ENCODE results near the gene SSX4B.
"Not testable (repeated sequence)": the region's sequence is repeated elsewhere in the genome, so short reads cannot be mapped to it uniquely, and the experiment has no call there.

Gene SSX4B

GRCh38 chrX:48411860-48412259 is at the start of gene SSX4B:
TSS of gene SSX4B (minus strand) at chrX:48411960. CDS start at chrX:48411372, 588 bp downstream.
- not testable (repeated sequence) for DNase-seq; ATAC-seq; H3K36me3 Mint-ChIP-seq (ENCODE audit: low read depth); H3K9me3 Mint-ChIP-seq; H3K4me1 Mint-ChIP-seq; H3K27ac Mint-ChIP-seq; H3K4me3 Mint-ChIP-seq; H3K27me3 Mint-ChIP-seq

- no peak for ATAC-seq
- no peak overlapping the region for H3K4me3 Mint-ChIP-seq
- H3K9me3 Mint-ChIP-seq = no peaks in the 10 kb centered on the region
- no peaks in the 10 kb centered on the region for H3K27me3 Mint-ChIP-seq
- H3K4me1 Mint-ChIP-seq = peaks cover 24% of the 10 kb centered on the region
- no peak for DNase-seq
- H3K27ac Mint-ChIP-seq = no peak overlapping the region
- H3K36me3 Mint-ChIP-seq (ENCODE audit: low read depth) = peaks cover 42% of the 10 kb centered on the region
These were observed 48.8 kb upstream of the SSX4B start for GRCh38 chrX:48460606-48461005.

GRCh38 chrX:48460031-48460430 is 48.3 kb upstream of the SSX4B start:
- Mint-ChIP-seq H3K9me3 (no peaks in the 10 kb centered on the region), H3K4me3 (no peak overlapping the region), H3K4me1 (peaks cover 19% of the 10 kb centered on the region), H3K36me3 (ENCODE audit: low read depth) (peaks cover 36% of the 10 kb centered on the region), H3K27ac (peak overlapping the region; percentile 68), H3K27me3 (no peaks in the 10 kb centered on the region)
- ATAC-seq (no peak), DNase-seq (no peak)

GRCh38 chrX:48459483-48459882 is 47.7 kb upstream of the SSX4B start:
- DNase-seq = no peak
- ATAC-seq = no peak
- no peak overlapping the region for H3K27ac Mint-ChIP-seq

GRCh38 chrX:48458711-48459110 is 47.0 kb upstream of the SSX4B start:
- H3K27ac Mint-ChIP-seq = no peak overlapping the region
- DNase-seq (no peak), ATAC-seq (no peak)
- H3K4me3 Mint-ChIP-seq = no peak overlapping the region
- no peaks in the 10 kb centered on the region for H3K9me3 Mint-ChIP-seq
- H3K27me3 Mint-ChIP-seq = no peaks in the 10 kb centered on the region
- peaks cover 28% of the 10 kb centered on the region for H3K36me3 Mint-ChIP-seq (ENCODE audit: low read depth)
- peaks cover 9% of the 10 kb centered on the region for H3K4me1 Mint-ChIP-seq

More at GRCh38 chrX:48459483-48459882, 47.7 kb upstream of the SSX4B start:
- Mint-ChIP-seq H3K4me3 (no peak overlapping the region), H3K36me3 (ENCODE audit: low read depth) (peaks cover 34% of the 10 kb centered on the region), H3K4me1 (peaks cover 16% of the 10 kb centered on the region), H3K27me3 (no peaks in the 10 kb centered on the region), H3K9me3 (no peaks in the 10 kb centered on the region)

GRCh38 chrX:48456628-48457331 is 45.0 kb upstream of the SSX4B start:
- no peaks in the 10 kb centered on the region for H3K9me3 Mint-ChIP-seq
- H3K4me3 Mint-ChIP-seq = no peak overlapping the region
- H3K27me3 Mint-ChIP-seq = no peaks in the 10 kb centered on the region
- H3K4me1 Mint-ChIP-seq = peaks cover under 1% of the 10 kb centered on the region
- DNase-seq (no peak), ATAC-seq (no peak)
- H3K36me3 Mint-ChIP-seq (ENCODE audit: low read depth) = peaks cover 17% of the 10 kb centered on the region
- no peak overlapping the region for H3K27ac Mint-ChIP-seq

GRCh38 chrX:48451708-48452107 is 39.9 kb upstream of the SSX4B start:
- no peak for ATAC-seq
- H3K27me3 Mint-ChIP-seq = no peaks in the 10 kb centered on the region
- no peak for DNase-seq
- no peaks in the 10 kb centered on the region for H3K36me3 Mint-ChIP-seq (ENCODE audit: low read depth)
- no peaks in the 10 kb centered on the region for H3K9me3 Mint-ChIP-seq
- no peak overlapping the region for H3K4me3 Mint-ChIP-seq
- no peaks in the 10 kb centered on the region for H3K4me1 Mint-ChIP-seq
- H3K27ac Mint-ChIP-seq = no peak overlapping the region

GRCh38 chrX:48450076-48450475 is 38.3 kb upstream of the SSX4B start:
- H3K9me3 Mint-ChIP-seq = no peaks in the 10 kb centered on the region
- ATAC-seq = no peak
- H3K4me1 Mint-ChIP-seq = no peaks in the 10 kb centered on the region
- H3K27me3 Mint-ChIP-seq = no peaks in the 10 kb centered on the region
- DNase-seq = no peak
- no peak overlapping the region for H3K4me3 Mint-ChIP-seq
- H3K27ac Mint-ChIP-seq = no peak overlapping the region
- no peaks in the 10 kb centered on the region for H3K36me3 Mint-ChIP-seq (ENCODE audit: low read depth)

GRCh38 chrX:48447201-48447600 is 35.4 kb upstream of the SSX4B start:
- H3K27me3 Mint-ChIP-seq, H3K9me3 Mint-ChIP-seq, H3K27ac Mint-ChIP-seq: not testable (repeated sequence)

GRCh38 chrX:48433713-48434112 is 22.0 kb upstream of the SSX4B start:
- H3K27me3 Mint-ChIP-seq; H3K36me3 Mint-ChIP-seq (ENCODE audit: low read depth); H3K4me1 Mint-ChIP-seq; H3K27ac Mint-ChIP-seq; H3K9me3 Mint-ChIP-seq; ATAC-seq; H3K4me3 Mint-ChIP-seq; DNase-seq: not testable (repeated sequence)

More at GRCh38 chrX:48447201-48447600, 35.4 kb upstream of the SSX4B start:
- ATAC-seq; DNase-seq; H3K4me3 Mint-ChIP-seq; H3K4me1 Mint-ChIP-seq; H3K36me3 Mint-ChIP-seq (ENCODE audit: low read depth): not testable (repeated sequence)

GRCh38 chrX:48430166-48430565 is 18.4 kb upstream of the SSX4B start:
- not testable (repeated sequence) for H3K9me3 Mint-ChIP-seq; DNase-seq; H3K4me3 Mint-ChIP-seq; H3K27ac Mint-ChIP-seq; H3K36me3 Mint-ChIP-seq (ENCODE audit: low read depth); ATAC-seq; H3K27me3 Mint-ChIP-seq
- peaks cover 10% of the 10 kb centered on the region for H3K4me1 Mint-ChIP-seq

GRCh38 chrX:48429606-48430005 is 17.8 kb upstream of the SSX4B start:
- not testable (repeated sequence) for H3K27ac Mint-ChIP-seq; H3K9me3 Mint-ChIP-seq; H3K4me3 Mint-ChIP-seq; H3K27me3 Mint-ChIP-seq; DNase-seq; ATAC-seq; H3K36me3 Mint-ChIP-seq (ENCODE audit: low read depth)
- H3K4me1 Mint-ChIP-seq = peaks cover 10% of the 10 kb centered on the region

GRCh38 chrX:48427027-48427716 is 15.4 kb upstream of the SSX4B start:
- not testable (repeated sequence) for H3K36me3 Mint-ChIP-seq (ENCODE audit: low read depth); H3K4me1 Mint-ChIP-seq; DNase-seq; H3K4me3 Mint-ChIP-seq; H3K9me3 Mint-ChIP-seq; H3K27ac Mint-ChIP-seq; H3K27me3 Mint-ChIP-seq
- peak; percentile 79 for ATAC-seq

- not testable (repeated sequence) for DNase-seq; H3K9me3 Mint-ChIP-seq; H3K27me3 Mint-ChIP-seq; ATAC-seq; H3K4me1 Mint-ChIP-seq; H3K27ac Mint-ChIP-seq; H3K36me3 Mint-ChIP-seq (ENCODE audit: low read depth); H3K4me3 Mint-ChIP-seq
These were observed 13.9 kb downstream of the SSX4B start for GRCh38 chrX:48397825-48398224.

GRCh38 chrX:48396931-48397330 is 14.8 kb downstream of the SSX4B start:
- not testable (repeated sequence) for H3K27ac Mint-ChIP-seq; DNase-seq; H3K27me3 Mint-ChIP-seq; H3K4me1 Mint-ChIP-seq; H3K36me3 Mint-ChIP-seq (ENCODE audit: low read depth); H3K4me3 Mint-ChIP-seq; ATAC-seq; H3K9me3 Mint-ChIP-seq
